BJ (cell line): Measurements from ENCODE around the gene SLC16A8. TPM values are rescaled to one million over a fixed set of nuclear protein-coding genes. Genes with fewer than 3 reads are reported as not detected.

Experiments
- CTCF ChIA-PET: fragments of 350-600 bp; formaldehyde crosslinking; extraction: SDS; loops from one replicate; lab custom pipeline; 2021; ENCODE audit warnings: antibody characterized with exemption, inconsistent platforms; lab: Yijun Ruan, JAX
- POLR2A ChIA-PET: fragments of 300-600 bp; sonication (Branson Sonifier 250); formaldehyde crosslinking; extraction: SDS; loops from one replicate; lab custom pipeline; 2021; ENCODE audit warnings: antibody characterized with exemption; lab: Charles Lee
- DNase-seq: peaks from one replicate; pipeline ENCODE4 v3.0.0-alpha.2; 2011; ENCODE audit warnings: low read depth
- H3K27me3 ChIP-seq: 2 replicates; pipeline ENCODE4 v1.6.0; 2011; ENCODE audit warnings: low read length; ENCODE audit not compliant: control insufficient read depth, insufficient read depth
- H3K36me3 ChIP-seq: 2 replicates; pipeline ENCODE4 v1.5.1; 2011; ENCODE audit warnings: low read length; ENCODE audit not compliant: control insufficient read depth, insufficient read depth
- H3K4me3 ChIP-seq: 2 replicates; pipeline ENCODE4 v1.5.1; 2011; ENCODE audit warnings: low read depth, mild to moderate bottlenecking, control low read depth, low read length
- polyA plus RNA-seq: library from polyadenylated mRNA; depleted of rRNA; stranded (reverse); fragments of >200 nt; gene quantifications from 2 replicates; pipeline ENCODE4 v1.2.3, GENCODE V29; 2011; rRNA removed
- TF ChIP-seq, protein P1 (sequence below): IDR thresholded peaks from 2 replicates; pipeline ENCODE4 v1.5.1; 2011; ENCODE audit warnings: low read depth, mild to moderate bottlenecking, control low read depth, inconsistent platforms, low read length, moderate library complexity; ENCODE audit not compliant: insufficient read depth

SLC16A8 gene
- polyA plus RNA-seq, 1 experiment, result 0.10 TPM

DNA sequence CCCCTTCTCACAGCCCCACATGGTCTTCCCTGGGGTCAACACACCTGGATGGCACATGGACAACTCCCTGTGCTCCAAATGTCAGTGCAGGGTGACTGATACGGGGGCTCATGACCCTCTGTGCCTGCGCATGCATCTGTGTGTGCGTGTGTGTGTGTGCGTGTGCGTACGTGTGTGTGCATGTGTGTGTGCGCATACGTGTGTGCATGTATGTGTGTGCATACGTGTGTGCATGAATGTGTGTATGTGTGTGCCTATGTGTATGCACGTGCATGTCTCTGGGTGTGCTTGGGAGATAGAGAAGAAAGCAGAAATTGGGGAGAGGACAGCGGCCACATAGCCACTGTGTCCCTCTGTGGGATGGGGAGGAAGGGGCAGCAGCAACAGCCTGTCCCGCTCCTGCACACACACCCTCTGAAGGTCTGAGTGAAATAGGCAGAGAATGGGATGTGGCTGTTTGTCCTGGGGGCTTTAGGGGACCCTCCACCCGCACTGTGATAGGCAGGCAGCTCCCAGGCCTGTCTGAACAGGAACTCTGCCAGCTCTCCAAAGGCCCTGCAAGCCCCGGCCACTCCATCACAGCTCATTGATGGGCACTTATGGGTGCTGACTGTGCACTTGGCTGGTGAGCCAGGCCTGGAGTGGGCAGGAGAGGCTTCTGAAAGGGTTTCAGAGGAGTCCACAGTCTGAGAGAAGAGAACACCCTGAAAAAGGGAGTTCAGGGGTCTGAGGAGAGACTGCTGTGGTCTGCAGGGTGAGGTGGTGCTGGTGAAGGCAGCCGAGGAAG, 55.4 kb downstream of the SLC16A8 start:
- CTCF ChIA-PET, result no interaction called here
- POLR2A ChIA-PET, result no interaction called here
- DNase-seq, result no peak

More for the DNA sequence above, 55.4 kb downstream of the SLC16A8 start:
- TF ChIP-seq, protein P1, sequence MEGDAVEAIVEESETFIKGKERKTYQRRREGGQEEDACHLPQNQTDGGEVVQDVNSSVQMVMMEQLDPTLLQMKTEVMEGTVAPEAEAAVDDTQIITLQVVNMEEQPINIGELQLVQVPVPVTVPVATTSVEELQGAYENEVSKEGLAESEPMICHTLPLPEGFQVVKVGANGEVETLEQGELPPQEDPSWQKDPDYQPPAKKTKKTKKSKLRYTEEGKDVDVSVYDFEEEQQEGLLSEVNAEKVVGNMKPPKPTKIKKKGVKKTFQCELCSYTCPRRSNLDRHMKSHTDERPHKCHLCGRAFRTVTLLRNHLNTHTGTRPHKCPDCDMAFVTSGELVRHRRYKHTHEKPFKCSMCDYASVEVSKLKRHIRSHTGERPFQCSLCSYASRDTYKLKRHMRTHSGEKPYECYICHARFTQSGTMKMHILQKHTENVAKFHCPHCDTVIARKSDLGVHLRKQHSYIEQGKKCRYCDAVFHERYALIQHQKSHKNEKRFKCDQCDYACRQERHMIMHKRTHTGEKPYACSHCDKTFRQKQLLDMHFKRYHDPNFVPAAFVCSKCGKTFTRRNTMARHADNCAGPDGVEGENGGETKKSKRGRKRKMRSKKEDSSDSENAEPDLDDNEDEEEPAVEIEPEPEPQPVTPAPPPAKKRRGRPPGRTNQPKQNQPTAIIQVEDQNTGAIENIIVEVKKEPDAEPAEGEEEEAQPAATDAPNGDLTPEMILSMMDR, result no peak
- H3K27me3 ChIP-seq, result 0 out of 2 replicates have a peak, but pooled peaks cover 3% of the 10 kb centered on the region
- no peaks in the 10 kb centered on the region for H3K36me3 ChIP-seq
- no peak overlapping the region for H3K4me3 ChIP-seq

Other genes starting within 250 kb of the SLC16A8 start
- 18.2 and 36.7 TPM in 2 replicates for gene ANKRD54, start 239.8 kb downstream of the SLC16A8 start, polyA plus RNA-seq
- 705 and 755 TPM in 2 replicates for gene EIF3L, start 234.8 kb downstream of the SLC16A8 start, polyA plus RNA-seq
- 16.6 and 26.5 TPM in 2 replicates for gene MICALL1, start 177.9 kb downstream of the SLC16A8 start, polyA plus RNA-seq
- 0.38 and 0.42 TPM in 2 replicates for gene C22orf23, start 130.6 kb downstream of the SLC16A8 start, polyA plus RNA-seq
- gene POLR2F, start 130.5 kb downstream of the SLC16A8 start, polyA plus RNA-seq, result 86.2 and 92.1 TPM in 2 replicates
- gene SOX10, start 99.6 kb downstream of the SLC16A8 start, polyA plus RNA-seq, result not detected in 2 replicates
- 27.9 and 32.4 TPM in 2 replicates for gene PICK1, start 26.8 kb downstream of the SLC16A8 start, polyA plus RNA-seq
- gene BAIAP2L2, start 26.5 kb upstream of the SLC16A8 start, polyA plus RNA-seq, result 1.2 and 1.3 TPM in 2 replicates
- 10.1 and 14.9 TPM in 2 replicates for gene PLA2G6, start 97.6 kb upstream of the SLC16A8 start, polyA plus RNA-seq
- gene MAFF, start 117.8 kb upstream of the SLC16A8 start, polyA plus RNA-seq, result 14.1 and 14.8 TPM in 2 replicates
- gene TMEM184B, start 188.8 kb upstream of the SLC16A8 start, polyA plus RNA-seq, result 26.5 and 75.5 TPM in 2 replicates
- gene CSNK1E, start 233.2 kb upstream of the SLC16A8 start, polyA plus RNA-seq, result 120 and 183 TPM in 2 replicates